NT2/D1 (cell line): Measurements from ENCODE around the gene SEC23IP.

Experiments used
- SUZ12 ChIP-seq: IDR thresholded peaks from 2 replicates; pipeline ENCODE4 v1.6.1; 2011; ENCODE audit not compliant: insufficient read length, insufficient read depth; ENCODE audit errors: extremely low read depth
- YY1 ChIP-seq: IDR thresholded peaks from 2 replicates; pipeline ENCODE4 v1.6.1; 2011; ENCODE audit not compliant: insufficient read length, insufficient read depth
- ZNF274 ChIP-seq: IDR thresholded peaks from 2 replicates; pipeline ENCODE4 v1.6.1; 2011; ENCODE audit warnings: mild to moderate bottlenecking, low read depth, low read length

DNA sequence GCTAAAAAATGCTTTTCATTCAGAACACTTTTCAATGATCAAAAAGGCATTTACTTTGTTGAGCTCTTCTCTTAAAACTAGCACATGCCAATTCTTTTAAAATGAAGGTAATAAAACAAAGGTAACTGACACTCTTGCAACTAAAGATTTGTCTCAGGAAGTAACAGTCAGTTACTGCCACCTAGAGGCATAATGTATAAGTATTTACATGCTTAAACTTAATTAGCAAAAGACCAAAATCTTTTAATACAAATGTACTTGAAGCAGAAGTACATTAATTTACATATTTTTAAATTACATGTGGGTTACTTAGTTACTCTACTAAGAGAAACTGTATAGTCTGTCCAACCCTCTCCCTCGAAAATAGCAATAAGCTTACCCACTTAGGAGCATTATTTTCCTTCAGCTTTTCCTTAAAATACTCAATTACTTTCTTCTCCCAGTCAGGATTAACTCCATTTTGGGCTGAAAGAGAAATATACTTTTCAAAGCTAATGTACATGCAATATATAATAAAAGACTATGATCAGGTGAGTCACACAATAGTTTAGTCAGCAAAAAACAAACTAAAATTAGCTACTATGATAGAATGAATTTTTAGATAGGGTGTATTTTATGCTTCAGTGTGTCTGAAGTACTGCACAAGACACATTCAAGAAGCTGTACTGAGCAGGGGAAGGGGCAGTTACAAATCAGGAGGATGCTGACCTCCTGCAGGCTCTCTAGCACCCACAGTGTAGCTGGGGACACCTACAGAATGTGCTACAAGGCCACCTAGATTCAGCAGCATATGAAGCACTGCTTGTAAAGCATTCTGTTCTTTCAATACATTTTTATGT is 32.9 kb upstream of the SEC23IP start:
- TF ChIP-seq YY1, result no peak
- TF ChIP-seq ZNF274, result no peak
- no peak for TF ChIP-seq SUZ12
